ENCODE results near the gene MRPL46. TPM values are rescaled to one million over a fixed set of nuclear protein-coding genes. Genes with fewer than 3 reads are reported as not detected.

MRPL46 gene
- total and polyA plus RNA-seq, 2 of the 8 experiments (the other 6 are each of a cell fraction or from before 2014, with no cell fraction given): 17.2 to 24.5 TPM

DNA sequence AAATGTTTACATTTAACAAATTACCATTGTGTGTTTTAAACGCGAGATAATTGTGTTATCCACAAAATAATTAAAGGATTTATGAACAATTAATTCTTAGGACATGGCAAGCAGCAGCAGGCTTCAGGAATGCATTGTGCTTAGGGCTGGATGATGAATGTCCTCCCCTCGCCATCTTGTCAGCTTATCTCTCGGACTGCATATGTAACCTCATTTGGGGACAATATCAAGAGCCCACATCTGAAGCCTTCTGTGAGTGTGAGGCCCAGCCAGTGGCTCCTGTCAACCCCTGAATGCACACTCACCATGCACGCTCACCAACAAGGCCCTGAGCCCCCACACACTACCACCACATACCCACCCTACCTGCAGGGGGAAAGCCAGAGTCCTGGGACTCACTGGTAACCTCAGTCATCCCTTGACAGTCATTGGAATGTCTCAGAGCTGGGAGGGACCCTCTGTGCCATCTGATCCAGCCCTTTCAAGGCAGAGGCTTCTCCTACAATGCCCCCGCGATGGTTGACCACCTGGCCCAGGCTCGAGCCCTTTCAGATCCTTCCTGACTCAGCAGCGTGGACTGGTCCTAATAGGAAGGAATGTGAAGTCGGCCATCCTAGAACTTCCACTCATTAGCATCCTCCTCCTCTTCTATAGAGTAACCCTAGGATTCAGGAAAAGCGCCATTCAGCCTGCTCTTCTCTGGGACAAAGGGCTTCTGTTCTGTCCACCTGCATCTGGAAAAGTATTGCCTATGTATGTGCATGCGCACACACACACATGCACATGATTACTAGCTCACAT, 38.2 kb downstream of the MRPL46 start (continued):
- TF ChIP-seq, protein P1, sequence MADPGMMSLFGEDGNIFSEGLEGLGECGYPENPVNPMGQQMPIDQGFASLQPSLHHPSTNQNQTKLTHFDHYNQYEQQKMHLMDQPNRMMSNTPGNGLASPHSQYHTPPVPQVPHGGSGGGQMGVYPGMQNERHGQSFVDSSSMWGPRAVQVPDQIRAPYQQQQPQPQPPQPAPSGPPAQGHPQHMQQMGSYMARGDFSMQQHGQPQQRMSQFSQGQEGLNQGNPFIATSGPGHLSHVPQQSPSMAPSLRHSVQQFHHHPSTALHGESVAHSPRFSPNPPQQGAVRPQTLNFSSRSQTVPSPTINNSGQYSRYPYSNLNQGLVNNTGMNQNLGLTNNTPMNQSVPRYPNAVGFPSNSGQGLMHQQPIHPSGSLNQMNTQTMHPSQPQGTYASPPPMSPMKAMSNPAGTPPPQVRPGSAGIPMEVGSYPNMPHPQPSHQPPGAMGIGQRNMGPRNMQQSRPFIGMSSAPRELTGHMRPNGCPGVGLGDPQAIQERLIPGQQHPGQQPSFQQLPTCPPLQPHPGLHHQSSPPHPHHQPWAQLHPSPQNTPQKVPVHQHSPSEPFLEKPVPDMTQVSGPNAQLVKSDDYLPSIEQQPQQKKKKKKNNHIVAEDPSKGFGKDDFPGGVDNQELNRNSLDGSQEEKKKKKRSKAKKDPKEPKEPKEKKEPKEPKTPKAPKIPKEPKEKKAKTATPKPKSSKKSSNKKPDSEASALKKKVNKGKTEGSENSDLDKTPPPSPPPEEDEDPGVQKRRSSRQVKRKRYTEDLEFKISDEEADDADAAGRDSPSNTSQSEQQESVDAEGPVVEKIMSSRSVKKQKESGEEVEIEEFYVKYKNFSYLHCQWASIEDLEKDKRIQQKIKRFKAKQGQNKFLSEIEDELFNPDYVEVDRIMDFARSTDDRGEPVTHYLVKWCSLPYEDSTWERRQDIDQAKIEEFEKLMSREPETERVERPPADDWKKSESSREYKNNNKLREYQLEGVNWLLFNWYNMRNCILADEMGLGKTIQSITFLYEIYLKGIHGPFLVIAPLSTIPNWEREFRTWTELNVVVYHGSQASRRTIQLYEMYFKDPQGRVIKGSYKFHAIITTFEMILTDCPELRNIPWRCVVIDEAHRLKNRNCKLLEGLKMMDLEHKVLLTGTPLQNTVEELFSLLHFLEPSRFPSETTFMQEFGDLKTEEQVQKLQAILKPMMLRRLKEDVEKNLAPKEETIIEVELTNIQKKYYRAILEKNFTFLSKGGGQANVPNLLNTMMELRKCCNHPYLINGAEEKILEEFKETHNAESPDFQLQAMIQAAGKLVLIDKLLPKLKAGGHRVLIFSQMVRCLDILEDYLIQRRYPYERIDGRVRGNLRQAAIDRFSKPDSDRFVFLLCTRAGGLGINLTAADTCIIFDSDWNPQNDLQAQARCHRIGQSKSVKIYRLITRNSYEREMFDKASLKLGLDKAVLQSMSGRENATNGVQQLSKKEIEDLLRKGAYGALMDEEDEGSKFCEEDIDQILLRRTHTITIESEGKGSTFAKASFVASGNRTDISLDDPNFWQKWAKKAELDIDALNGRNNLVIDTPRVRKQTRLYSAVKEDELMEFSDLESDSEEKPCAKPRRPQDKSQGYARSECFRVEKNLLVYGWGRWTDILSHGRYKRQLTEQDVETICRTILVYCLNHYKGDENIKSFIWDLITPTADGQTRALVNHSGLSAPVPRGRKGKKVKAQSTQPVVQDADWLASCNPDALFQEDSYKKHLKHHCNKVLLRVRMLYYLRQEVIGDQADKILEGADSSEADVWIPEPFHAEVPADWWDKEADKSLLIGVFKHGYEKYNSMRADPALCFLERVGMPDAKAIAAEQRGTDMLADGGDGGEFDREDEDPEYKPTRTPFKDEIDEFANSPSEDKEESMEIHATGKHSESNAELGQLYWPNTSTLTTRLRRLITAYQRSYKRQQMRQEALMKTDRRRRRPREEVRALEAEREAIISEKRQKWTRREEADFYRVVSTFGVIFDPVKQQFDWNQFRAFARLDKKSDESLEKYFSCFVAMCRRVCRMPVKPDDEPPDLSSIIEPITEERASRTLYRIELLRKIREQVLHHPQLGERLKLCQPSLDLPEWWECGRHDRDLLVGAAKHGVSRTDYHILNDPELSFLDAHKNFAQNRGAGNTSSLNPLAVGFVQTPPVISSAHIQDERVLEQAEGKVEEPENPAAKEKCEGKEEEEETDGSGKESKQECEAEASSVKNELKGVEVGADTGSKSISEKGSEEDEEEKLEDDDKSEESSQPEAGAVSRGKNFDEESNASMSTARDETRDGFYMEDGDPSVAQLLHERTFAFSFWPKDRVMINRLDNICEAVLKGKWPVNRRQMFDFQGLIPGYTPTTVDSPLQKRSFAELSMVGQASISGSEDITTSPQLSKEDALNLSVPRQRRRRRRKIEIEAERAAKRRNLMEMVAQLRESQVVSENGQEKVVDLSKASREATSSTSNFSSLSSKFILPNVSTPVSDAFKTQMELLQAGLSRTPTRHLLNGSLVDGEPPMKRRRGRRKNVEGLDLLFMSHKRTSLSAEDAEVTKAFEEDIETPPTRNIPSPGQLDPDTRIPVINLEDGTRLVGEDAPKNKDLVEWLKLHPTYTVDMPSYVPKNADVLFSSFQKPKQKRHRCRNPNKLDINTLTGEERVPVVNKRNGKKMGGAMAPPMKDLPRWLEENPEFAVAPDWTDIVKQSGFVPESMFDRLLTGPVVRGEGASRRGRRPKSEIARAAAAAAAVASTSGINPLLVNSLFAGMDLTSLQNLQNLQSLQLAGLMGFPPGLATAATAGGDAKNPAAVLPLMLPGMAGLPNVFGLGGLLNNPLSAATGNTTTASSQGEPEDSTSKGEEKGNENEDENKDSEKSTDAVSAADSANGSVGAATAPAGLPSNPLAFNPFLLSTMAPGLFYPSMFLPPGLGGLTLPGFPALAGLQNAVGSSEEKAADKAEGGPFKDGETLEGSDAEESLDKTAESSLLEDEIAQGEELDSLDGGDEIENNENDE (IDR thresholded peaks at IDR 0.05; ENCODE audit: insufficient replicate concordance, low read length): no peak
- TF ChIP-seq SP4 (IDR thresholded peaks at IDR 0.05; ENCODE audit: low read length) (no peak), CBX8 (IDR thresholded peaks at IDR 0.05; ENCODE audit: borderline replicate concordance, low read depth, low read length) (no peak), GTF2F1 (IDR thresholded peaks at IDR 0.05; ENCODE audit: borderline replicate concordance, low read depth, low read length) (no peak), NRF1 (IDR thresholded peaks at IDR 0.05; ENCODE audit: low read depth, low read length) (no peak), RXRA (IDR thresholded peaks at IDR 0.05; ENCODE audit: insufficient read depth, low read depth, low read length) (no peak)
- TF ChIP-seq, protein P2, sequence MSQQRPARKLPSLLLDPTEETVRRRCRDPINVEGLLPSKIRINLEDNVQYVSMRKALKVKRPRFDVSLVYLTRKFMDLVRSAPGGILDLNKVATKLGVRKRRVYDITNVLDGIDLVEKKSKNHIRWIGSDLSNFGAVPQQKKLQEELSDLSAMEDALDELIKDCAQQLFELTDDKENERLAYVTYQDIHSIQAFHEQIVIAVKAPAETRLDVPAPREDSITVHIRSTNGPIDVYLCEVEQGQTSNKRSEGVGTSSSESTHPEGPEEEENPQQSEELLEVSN (IDR thresholded peaks at IDR 0.05): no peak
- TF ChIP-seq, protein P3, sequence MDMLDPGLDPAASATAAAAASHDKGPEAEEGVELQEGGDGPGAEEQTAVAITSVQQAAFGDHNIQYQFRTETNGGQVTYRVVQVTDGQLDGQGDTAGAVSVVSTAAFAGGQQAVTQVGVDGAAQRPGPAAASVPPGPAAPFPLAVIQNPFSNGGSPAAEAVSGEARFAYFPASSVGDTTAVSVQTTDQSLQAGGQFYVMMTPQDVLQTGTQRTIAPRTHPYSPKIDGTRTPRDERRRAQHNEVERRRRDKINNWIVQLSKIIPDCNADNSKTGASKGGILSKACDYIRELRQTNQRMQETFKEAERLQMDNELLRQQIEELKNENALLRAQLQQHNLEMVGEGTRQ (IDR thresholded peaks at IDR 0.05; ENCODE audit: low read length): no peak

All from H1 (cell line).